GM06990 (cell line): Measurements from ENCODE around the gene GALNT5.

Experiments
- DNase-seq: peaks from one replicate; pipeline ENCODE4 v3.0.0-alpha.2; 2011; ENCODE audit not compliant: insufficient read length; ENCODE audit errors: extremely low read depth
- H3K27me3 ChIP-seq: replicated peaks from 2 replicates; pipeline ENCODE4 v1.6.0; 2011; ENCODE audit warnings: low read length; ENCODE audit not compliant: control insufficient read depth, insufficient read depth
- H3K36me3 ChIP-seq: 2 replicates; pipeline ENCODE4 v1.5.1; 2011; ENCODE audit warnings: low read length; ENCODE audit not compliant: control insufficient read depth, insufficient read depth
- H3K4me3 ChIP-seq: replicated peaks from 2 replicates; pipeline ENCODE4 v1.5.1; 2011; ENCODE audit warnings: low read depth, mild to moderate bottlenecking, control low read depth, low read length
- TF ChIP-seq, protein P1 (sequence below): IDR thresholded peaks from 2 replicates; pipeline ENCODE4 v1.5.1; 2011; ENCODE audit warnings: low read length, control low read depth, mild to moderate bottlenecking, inconsistent platforms; ENCODE audit not compliant: insufficient read depth, poor library complexity, severe bottlenecking

The GALNT5 gene

DNA sequence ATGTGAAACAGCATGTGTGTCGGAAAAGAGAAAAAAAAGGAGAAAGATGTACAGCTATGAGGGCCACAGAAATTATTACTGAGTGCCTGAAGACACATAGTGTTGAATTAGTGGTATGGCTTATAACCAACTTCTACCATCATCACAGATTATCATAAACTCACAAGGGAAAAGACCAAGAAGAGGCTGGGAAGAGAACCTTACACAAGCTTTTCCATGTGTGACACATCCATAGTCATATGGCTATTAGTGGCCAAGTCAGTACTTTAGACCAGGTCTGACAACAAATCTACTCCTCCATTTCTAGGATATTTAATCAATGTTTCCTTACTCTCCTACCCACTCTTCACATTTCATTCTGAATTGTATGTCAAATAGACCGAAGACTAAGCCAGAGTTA, 3.5 kb upstream of the GALNT5 start:
- no peaks in the 10 kb centered on the region for H3K27me3 ChIP-seq
- no peaks in the 10 kb centered on the region for H3K36me3 ChIP-seq
- no peak overlapping the region for H3K4me3 ChIP-seq
- DNase-seq = no peak
- TF ChIP-seq, protein P1, sequence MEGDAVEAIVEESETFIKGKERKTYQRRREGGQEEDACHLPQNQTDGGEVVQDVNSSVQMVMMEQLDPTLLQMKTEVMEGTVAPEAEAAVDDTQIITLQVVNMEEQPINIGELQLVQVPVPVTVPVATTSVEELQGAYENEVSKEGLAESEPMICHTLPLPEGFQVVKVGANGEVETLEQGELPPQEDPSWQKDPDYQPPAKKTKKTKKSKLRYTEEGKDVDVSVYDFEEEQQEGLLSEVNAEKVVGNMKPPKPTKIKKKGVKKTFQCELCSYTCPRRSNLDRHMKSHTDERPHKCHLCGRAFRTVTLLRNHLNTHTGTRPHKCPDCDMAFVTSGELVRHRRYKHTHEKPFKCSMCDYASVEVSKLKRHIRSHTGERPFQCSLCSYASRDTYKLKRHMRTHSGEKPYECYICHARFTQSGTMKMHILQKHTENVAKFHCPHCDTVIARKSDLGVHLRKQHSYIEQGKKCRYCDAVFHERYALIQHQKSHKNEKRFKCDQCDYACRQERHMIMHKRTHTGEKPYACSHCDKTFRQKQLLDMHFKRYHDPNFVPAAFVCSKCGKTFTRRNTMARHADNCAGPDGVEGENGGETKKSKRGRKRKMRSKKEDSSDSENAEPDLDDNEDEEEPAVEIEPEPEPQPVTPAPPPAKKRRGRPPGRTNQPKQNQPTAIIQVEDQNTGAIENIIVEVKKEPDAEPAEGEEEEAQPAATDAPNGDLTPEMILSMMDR = no peak

DNA sequence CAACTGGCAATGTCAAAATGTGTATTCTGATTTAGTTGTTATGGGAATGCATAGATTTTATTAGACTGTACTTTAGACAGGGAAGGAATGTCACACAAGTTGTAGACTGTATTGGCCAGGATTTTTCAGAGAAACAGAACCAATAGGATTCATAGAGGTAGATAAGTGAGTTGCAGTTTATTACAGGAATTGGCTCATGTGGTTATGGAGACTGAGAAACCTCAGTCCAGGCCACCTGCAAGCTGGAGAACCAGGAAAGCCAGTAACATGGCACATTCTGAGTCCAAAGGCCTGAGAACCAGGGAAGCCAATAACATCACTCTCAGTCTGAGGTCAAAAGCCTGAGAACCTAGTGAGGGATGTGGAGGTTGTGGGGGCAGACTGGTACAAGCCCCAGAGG, 1.8 kb upstream of the GALNT5 start:
- H3K4me3 ChIP-seq = no peak overlapping the region
- no peaks in the 10 kb centered on the region for H3K36me3 ChIP-seq
- H3K27me3 ChIP-seq = no peaks in the 10 kb centered on the region; the same call in 1 of the 2 replicates
- TF ChIP-seq, protein P1 = no peak
- DNase-seq = no peak

DNA sequence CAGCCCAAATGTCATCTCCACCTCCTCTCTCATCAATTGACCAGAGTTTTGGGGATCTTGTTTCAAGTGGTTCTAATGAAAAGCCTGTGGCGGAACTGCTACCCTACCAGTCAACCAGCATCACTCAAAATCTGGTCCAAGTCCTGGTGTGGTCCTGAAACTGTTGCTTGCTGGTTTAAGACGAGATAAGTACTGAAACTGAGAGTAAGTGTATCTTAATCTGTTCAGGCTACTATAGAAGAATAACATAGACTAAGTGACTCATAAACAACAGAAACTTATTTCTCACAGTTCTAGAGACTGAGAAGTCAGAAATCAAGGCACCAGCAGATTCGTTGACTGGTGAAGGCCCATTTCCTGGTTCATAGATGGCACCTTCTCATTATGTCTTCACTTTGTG, 879 bp upstream of the GALNT5 start:
- Histone ChIP-seq H3K36me3 (no peaks in the 10 kb centered on the region), H3K4me3 (no peak overlapping the region), H3K27me3 (no peaks in the 10 kb centered on the region; the same call in 1 of the 2 replicates)
- peak; percentile 70 for DNase-seq
- TF ChIP-seq, protein P1 = no peak

DNA sequence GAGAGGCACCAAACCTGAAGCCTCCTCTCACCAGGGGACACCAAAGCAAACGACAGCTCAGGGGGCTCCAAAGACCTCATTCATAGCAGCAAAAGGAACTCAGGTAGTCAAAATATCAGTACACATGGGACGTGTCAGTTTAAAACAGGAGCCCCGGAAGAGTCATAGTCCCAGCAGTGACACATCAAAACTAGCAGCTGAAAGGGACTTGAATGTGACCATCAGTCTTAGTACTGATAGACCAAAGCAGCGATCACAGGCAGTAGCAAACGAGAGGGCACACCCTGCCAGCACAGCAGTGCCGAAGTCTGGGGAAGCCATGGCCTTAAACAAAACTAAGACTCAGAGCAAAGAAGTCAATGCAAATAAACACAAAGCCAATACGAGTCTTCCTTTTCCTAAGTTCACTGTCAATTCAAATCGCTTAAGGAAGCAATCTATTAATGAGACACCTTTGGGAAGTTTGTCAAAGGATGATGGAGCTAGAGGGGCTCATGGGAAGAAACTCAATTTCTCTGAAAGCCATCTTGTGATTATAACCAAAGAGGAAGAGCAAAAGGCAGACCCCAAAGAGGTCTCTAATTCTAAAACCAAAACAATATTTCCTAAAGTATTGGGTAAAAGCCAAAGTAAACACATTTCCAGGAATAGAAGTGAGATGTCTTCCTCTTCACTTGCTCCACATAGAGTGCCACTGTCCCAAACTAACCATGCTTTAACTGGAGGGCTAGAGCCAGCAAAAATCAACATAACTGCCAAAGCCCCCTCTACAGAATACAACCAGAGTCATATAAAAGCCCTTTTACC, 1.2 kb downstream of the GALNT5 start:
- Histone ChIP-seq H3K4me3 (no peak overlapping the region), H3K36me3 (no peaks in the 10 kb centered on the region), H3K27me3 (no peaks in the 10 kb centered on the region; the same call in 1 of the 2 replicates)
- DNase-seq = no peak
- TF ChIP-seq, protein P1 = no peak

DNA sequence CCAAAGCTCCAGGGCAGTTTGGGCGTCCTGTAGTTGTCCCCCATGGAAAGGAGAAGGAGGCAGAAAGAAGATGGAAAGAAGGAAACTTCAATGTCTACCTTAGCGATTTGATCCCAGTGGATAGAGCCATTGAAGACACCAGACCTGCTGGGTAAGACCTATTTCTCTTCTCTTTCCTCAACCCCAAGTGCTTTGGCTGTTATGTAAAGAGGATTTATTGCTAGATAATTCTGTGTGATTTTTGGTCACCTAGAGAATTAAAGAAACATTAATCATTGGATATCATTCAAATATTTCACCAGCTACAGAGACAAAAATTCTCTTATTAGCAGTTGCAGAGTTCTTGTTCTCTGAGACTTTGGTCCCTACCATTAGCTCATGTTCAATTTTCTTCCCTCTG, 1.9 kb downstream of the GALNT5 start:
- TF ChIP-seq, protein P1 = no peak
- Histone ChIP-seq H3K36me3 (no peaks in the 10 kb centered on the region), H3K27me3 (no peaks in the 10 kb centered on the region; the same call in 1 of the 2 replicates), H3K4me3 (no peak overlapping the region)
- DNase-seq = no peak
